Stimulated activated CD4-positive, alpha-beta T cell treated with anti-CD3 and anti-CD28 coated beads, Interleukin-12 subunit alpha, Interleukin-12 subunit beta, amount 100 ng/mL, for 48 hours (primary cell): Measurements from ENCODE around the gene FMNL2.
"Not testable (repeated sequence)": the region's sequence is repeated elsewhere in the genome, so short reads cannot be mapped to it uniquely, and the experiment has no call there.

Source experiments
- DNase-seq, 3 donors: peaks; one replicate each; pipeline ENCODE4 v3.0.0-alpha.2; 2020; ENCODE audit warnings: low read depth in 2 of 3, low spot score in 1 of 3

Gene FMNL2

DNA sequence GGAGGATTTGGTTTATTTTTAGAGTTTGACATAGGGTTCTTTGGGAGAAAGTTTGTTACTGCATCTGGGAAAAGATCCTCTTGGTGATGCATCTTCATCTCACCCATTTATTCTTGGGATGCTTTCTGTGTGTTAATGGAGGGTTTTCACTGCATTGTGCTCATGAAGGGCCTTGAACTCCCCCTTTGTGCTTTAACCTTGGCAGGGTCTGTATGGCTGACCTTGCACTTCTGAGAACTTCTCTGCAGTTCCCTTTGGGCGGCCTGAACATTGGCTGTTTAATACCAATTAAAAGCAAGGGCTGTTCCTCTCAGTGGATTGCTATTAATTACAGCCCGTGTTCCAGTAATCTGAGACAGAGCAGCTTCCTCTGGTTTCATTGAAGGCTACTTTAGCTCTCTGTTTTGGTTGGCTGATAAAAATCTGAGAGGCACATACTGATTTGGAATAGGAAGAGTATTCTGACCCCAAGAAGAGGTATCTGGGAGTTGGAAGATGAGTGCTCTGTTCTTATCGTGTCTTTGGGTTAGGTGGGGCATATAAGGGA, 37.5 kb downstream of the FMNL2 start:
- DNase-seq: no peak

- no peak for DNase-seq
Observed at GRCh38 chr2:152375174-152375573, 40.2 kb downstream of the FMNL2 start.

GRCh38 chr2:152376385-152376784, 41.4 kb downstream of the FMNL2 start:
- DNase-seq: no peak

GRCh38 chr2:152376968-152377367, 42.0 kb downstream of the FMNL2 start:
- no peak for DNase-seq

- no peak for DNase-seq
Observed at GRCh38 chr2:152379089-152379488, 44.1 kb downstream of the FMNL2 start.

DNA sequence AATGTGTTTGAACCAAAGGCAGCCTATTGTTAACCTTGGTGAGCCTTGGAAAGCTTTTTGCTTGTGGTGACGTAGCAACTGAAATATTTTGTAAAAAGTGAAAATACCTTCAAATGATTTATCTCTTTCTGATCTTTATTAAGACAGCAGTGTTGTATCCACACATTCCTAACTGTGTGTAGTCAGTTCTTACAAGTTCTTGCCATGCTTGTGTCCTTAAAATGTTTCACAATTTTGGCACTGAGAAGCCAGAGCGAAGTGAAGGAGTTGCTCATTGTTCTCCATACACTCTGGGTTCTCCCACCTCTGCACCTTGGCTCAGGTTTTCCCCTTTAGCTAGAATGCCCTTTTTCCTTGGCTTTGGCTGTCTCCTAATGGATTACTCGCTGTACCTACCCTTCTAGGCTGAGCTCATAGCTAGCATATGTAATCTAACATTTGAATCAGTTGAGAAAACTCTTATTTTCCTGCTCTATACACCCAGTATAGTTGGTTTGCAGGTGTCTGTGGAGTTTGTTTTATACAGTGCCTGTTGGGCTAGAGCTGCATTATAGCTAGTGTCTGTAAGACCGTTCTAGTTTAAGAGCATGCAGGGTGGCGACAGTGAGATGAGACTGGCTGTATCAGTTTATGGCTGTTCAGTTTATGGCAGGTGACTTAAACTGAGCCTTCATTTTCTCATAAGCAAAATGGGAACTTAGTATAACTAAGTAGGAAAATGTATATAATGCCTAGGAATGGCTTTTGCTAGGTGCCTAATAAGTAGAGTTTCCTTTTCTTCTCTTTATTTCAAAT, 45.5 kb downstream of the FMNL2 start:
- no peak for DNase-seq

- DNase-seq: no peak
Observed at GRCh38 chr2:152383702-152384101, 48.7 kb downstream of the FMNL2 start.

- DNase-seq: no peak
Observed at GRCh38 chr2:152384992-152385391, 50.0 kb downstream of the FMNL2 start.

- DNase-seq: no peak
Observed at GRCh38 chr2:152385650-152386049, 50.7 kb downstream of the FMNL2 start.

GRCh38 chr2:152386266-152386665, 51.3 kb downstream of the FMNL2 start:
- no peak for DNase-seq

GRCh38 chr2:152387041-152387440, 52.1 kb downstream of the FMNL2 start:
- no peak for DNase-seq

DNA sequence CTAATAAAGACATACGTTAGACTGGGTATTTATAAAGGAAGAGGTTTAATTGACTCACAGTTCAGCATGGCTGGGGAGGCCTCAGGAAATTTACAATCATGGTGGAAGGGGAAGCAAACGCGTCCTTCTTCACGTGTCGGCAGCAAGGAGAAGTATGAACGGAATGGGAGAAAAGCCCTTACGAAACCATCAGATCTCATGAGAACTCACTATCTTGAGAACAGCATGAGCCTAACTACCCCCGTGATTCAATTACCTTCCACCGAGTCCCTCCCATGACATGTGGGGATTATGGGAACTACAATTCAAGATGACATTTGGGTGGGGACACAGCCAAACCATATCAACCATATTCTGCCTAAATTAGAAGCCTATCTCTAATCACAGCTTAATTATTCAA, 53.3 kb downstream of the FMNL2 start:
- DNase-seq: not testable (repeated sequence)

DNA sequence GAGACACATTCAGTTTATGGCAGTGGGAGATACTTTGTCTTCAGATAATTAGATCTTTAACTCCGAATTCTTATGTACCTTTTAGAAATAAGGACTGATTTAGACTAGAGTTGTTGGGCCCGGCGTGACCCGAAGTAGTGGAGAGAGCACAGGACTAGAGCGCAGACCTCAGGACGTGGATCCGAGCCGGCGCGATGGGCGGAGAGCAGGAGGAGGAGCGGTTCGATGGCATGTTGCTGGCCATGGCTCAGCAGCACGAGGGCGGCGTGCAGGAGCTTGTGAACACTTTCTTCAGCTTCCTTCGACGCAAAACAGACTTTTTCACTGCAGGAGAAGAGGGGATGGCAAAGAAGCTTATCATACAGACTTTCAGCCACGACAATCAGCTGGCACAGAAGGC, 54.5 kb downstream of the FMNL2 start:
- no peak for DNase-seq

DNA sequence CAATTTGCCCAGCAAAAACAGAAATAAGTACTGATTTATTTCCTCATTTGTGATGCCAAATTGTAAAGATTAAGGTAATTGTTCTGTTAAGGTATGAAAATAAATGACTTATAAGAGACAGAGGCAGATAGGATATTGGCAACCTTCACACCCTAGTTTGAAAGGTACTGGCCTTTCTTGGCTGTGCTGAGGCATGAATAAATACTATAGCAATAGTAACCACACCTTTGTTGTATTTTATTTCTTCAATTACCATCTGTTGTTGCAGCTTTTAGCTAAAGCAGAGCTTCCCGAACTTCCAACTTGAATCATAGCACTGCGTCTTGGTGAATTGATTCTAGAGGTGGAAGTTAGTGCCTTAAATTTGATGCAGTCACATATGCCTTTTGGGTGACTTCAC, 55.9 kb downstream of the FMNL2 start:
- no peak for DNase-seq

DNA sequence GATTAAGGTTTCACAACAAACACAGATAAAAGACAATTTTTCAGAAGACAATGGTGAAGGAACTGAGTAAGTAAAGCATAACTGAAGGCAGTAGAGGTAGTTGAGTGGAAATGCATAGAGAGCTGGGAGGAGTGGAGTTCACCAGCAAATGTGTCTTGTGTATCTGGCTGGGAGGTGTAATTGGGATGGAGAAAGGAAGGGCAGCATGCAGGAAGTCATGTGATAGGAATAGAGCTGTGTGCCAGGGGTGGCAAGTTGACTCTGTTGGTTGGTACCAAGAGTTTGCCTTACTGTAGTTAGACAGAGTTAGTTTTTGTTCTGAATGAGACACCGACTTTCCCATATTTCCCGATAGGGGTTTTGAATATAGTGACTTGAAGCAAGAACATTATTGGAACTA, 56.3 kb downstream of the FMNL2 start:
- no peak for DNase-seq

- no peak for DNase-seq
Observed at GRCh38 chr2:152393377-152393776, 58.4 kb downstream of the FMNL2 start.

- DNase-seq: no peak
Observed at GRCh38 chr2:152394326-152394725, 59.4 kb downstream of the FMNL2 start.

DNA sequence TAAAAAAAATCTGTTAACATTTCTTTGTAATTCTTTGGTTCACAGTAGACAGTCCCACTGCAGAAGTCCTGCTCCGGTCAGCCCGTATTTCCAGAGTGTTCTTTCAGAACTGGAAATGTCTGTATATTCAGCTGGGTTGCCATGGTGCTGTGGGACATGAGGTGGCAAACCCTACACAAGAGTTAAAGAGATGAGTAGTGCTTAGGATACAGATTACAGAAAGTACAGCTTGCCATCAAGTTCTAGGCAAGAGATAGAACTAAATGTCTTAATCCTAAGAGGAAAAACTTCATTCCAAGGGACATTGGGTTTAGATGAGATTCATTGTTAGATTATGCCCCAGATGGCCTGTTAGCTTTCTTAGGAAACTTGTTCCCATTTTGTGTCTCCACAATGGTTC, 60.1 kb downstream of the FMNL2 start:
- DNase-seq: no peak

DNA sequence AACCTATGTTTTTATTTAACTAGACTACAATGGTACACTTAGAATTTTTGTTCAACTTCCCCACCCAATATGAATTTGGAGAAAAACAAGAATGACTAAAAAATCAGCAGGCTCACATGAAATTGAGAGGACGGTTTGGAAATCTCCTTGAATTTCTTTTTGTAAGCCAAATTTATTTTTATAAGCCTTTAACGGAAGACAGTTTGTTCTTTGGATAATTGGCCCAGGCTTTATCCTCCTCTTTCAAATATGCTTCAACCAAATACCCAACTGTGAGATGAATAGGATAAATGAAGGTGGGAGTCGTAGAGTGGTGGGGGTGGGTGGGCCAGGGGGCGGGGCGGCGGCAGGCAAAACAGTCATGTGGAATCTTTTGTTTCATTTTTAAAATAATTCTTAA, 60.6 kb downstream of the FMNL2 start:
- DNase-seq: no peak

DNA sequence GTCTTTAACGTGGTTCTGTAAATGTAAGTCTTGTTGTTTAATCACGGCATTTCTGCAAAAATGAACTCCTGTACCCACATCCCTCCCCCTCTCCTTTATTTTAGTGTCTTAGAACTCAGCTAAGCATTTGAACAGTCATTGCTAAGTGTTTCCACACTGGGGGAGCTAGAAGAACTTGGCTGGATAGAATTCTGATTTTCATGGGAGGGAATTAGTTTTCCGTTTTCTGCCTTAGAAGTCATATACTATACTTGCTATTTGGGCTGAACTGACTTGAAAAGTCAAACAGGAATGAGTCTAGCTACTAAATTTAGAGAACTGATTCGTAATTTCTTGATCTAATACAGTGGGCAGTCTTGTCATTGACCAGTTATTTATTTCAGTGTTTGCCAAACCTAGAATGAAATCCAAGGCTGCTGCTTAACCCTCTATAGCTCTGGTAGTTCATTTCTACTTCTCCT, 61.1 kb downstream of the FMNL2 start:
- no peak for DNase-seq

GRCh38 chr2:152396763-152397162, 61.8 kb downstream of the FMNL2 start:
- no peak for DNase-seq

GRCh38 chr2:152399003-152399402, 64.0 kb downstream of the FMNL2 start:
- no peak for DNase-seq
